ENCODE measurements around the gene DLK1.

The DLK1 gene

GRCh38 chr14:100679707-100680438 is 46.8 kb upstream of the DLK1 start:
- no peak overlapping the region for H3K4me3 ChIP-seq (ENCODE audit: low read depth, low read length)
- DNase-seq: peak; percentile 83
- no peaks in the 10 kb centered on the region for H3K36me3 ChIP-seq (replicated peaks)
- TF ChIP-seq CTCF (IDR thresholded peaks at IDR 0.05; ENCODE audit: low read depth, low read length, missing control alignments): peak; percentile 47
- H3K27me3 ChIP-seq (replicated peaks): no peaks in the 10 kb centered on the region
- in situ Hi-C loops (cut with HindIII; ENCODE audit: low pct_ligation_motif_present, low sequenced_read_pairs): no loop called here
- H3K27ac ChIP-seq: no peak overlapping the region

- in situ Hi-C loops (cut with HindIII; ENCODE audit: low pct_ligation_motif_present, low sequenced_read_pairs): no loop called here
- H3K27me3 ChIP-seq (replicated peaks): no peaks in the 10 kb centered on the region
- H3K4me3 ChIP-seq (ENCODE audit: low read depth, low read length): no peak overlapping the region
- DNase-seq: no peak
- no peak for TF ChIP-seq CTCF (IDR thresholded peaks at IDR 0.05; ENCODE audit: low read depth, low read length, missing control alignments)
- H3K36me3 ChIP-seq (replicated peaks): no peaks in the 10 kb centered on the region
- H3K27ac ChIP-seq: no peak overlapping the region
Measured at GRCh38 chr14:100680439-100681051, 46.1 kb upstream of the DLK1 start.

- Histone ChIP-seq H3K4me3 (ENCODE audit: low read depth, low read length) (no peak overlapping the region), H3K27ac (no peak overlapping the region), H3K27me3 (replicated peaks) (no peaks in the 10 kb centered on the region), H3K36me3 (replicated peaks) (no peaks in the 10 kb centered on the region)
- in situ Hi-C loops (cut with HindIII; ENCODE audit: low pct_ligation_motif_present, low sequenced_read_pairs): no loop called here
- no peak for DNase-seq
- no peak for TF ChIP-seq CTCF (IDR thresholded peaks at IDR 0.05; ENCODE audit: low read depth, low read length, missing control alignments)
Measured at GRCh38 chr14:100681111-100681510, 45.6 kb upstream of the DLK1 start.

- Histone ChIP-seq H3K4me3 (ENCODE audit: low read depth, low read length) (no peak overlapping the region), H3K36me3 (replicated peaks) (no peaks in the 10 kb centered on the region), H3K27me3 (replicated peaks) (no peaks in the 10 kb centered on the region), H3K27ac (no peak overlapping the region)
- TF ChIP-seq CTCF (IDR thresholded peaks at IDR 0.05; ENCODE audit: low read depth, low read length, missing control alignments): no peak
- in situ Hi-C loops (cut with HindIII; ENCODE audit: low pct_ligation_motif_present, low sequenced_read_pairs): no loop called here
- DNase-seq: no peak
Measured at GRCh38 chr14:100682749-100683148, 43.9 kb upstream of the DLK1 start.

GRCh38 chr14:100683578-100683977 is 43.1 kb upstream of the DLK1 start:
- H3K36me3 ChIP-seq (replicated peaks): no peaks in the 10 kb centered on the region
- in situ Hi-C loops (cut with HindIII; ENCODE audit: low pct_ligation_motif_present, low sequenced_read_pairs): no loop called here
- H3K27ac ChIP-seq: no peak overlapping the region
- no peak overlapping the region for H3K4me3 ChIP-seq (ENCODE audit: low read depth, low read length)
- no peak for DNase-seq
- no peaks in the 10 kb centered on the region for H3K27me3 ChIP-seq (replicated peaks)
- TF ChIP-seq CTCF (IDR thresholded peaks at IDR 0.05; ENCODE audit: low read depth, low read length, missing control alignments): no peak
